T-cell (primary cell): ENCODE data around the gene SLC15A4. TPM values are rescaled to one million over a fixed set of nuclear protein-coding genes. Genes with fewer than 3 reads are reported as not detected.

Source experiments
- ATAC-seq, 4 experiments: fragments of 200-7000 bp in 3 of 4; fragments of 150-1000 bp in 1 of 4; cut with Tn5 transposase; replicated peaks in 1 of 4; 1 replicate in 3 of 4; 2 replicates in 1 of 4; pipeline ENCODE4 v1.10.0; 2021; ENCODE audit warnings: moderate library complexity in 3 of 4, mild to moderate bottlenecking in 2 of 4, moderate number of reproducible peaks in 1 of 4
- CTCF ChIA-PET, 2 donors: fragments of 300-600 bp; sonication (Branson Sonifier 250); formaldehyde crosslinking; loops; one replicate each; lab custom pipeline; 2022; ENCODE audit warnings: antibody characterized with exemption in 2 of 2; lab: Charles Lee
- POLR2A ChIA-PET, 2 donors: fragments of 300-600 bp; sonication (Branson Sonifier 250); formaldehyde crosslinking; loops; one replicate each; lab custom pipeline; 2022; ENCODE audit warnings: antibody characterized with exemption in 2 of 2; lab: Charles Lee
- DNase-seq, 35 experiments: peaks; one replicate each; pipeline versions ENCODE4 v3.0.0 to v3.0.0-alpha.2; 2013 to 2023
- H3K27ac ChIP-seq: one replicate; pipeline ENCODE4 v1.5.1; 2013; ENCODE audit warnings: low read length
- H3K27me3 ChIP-seq, 2 experiments: replicated peaks in 1 of 2; 1 replicate in 1 of 2; 2 replicates in 1 of 2; pipeline versions ENCODE4 v1.6.1 to v1.7.0; 2013; ENCODE audit warnings: low read length in 1 of 2, mixed read lengths in 1 of 2; ENCODE audit not compliant: control insufficient read depth in 2 of 2, insufficient read depth in 2 of 2; ENCODE audit errors: extremely low read depth in 1 of 2
- H3K36me3 ChIP-seq, 2 donors: 1 replicate in 1 of 2; 2 replicates in 1 of 2; pipeline versions ENCODE4 v1.6.1 to v1.7.0; 2013; ENCODE audit warnings: low read length in 1 of 2; ENCODE audit not compliant: control insufficient read depth in 2 of 2, insufficient read depth in 1 of 2; ENCODE audit errors: extremely low read depth in 1 of 2
- H3K4me1 ChIP-seq, 2 experiments: 1 replicate in 1 of 2; 2 replicates in 1 of 2; pipeline versions ENCODE4 v1.6.1 to v1.7.0; 2013; ENCODE audit warnings: low read length in 2 of 2, mixed read lengths in 1 of 2; ENCODE audit not compliant: insufficient read depth in 2 of 2, control insufficient read depth in 1 of 2; ENCODE audit errors: extremely low read depth in 1 of 2
- H3K4me3 ChIP-seq, 2 donors: 1 replicate in 1 of 2; 2 replicates in 1 of 2; pipeline versions ENCODE4 v1.5.1 to v1.7.0; 2013; ENCODE audit warnings: mild to moderate bottlenecking in 2 of 2, low read length in 1 of 2, moderate library complexity in 1 of 2; ENCODE audit not compliant: control insufficient read depth in 1 of 2; ENCODE audit errors: extremely low read depth in 1 of 2
- H3K9me3 ChIP-seq: 2 replicates; pipeline ENCODE4 v1.7.0; 2013
- H3K27ac Mint-ChIP-seq, 2 donors: one replicate each; pipeline ENCODE4 v1.8.0; 2020 to 2021; ENCODE audit warnings: mild to moderate bottlenecking in 2 of 2, mixed read lengths in 2 of 2
- H3K27me3 Mint-ChIP-seq, 2 donors: one replicate each; pipeline ENCODE4 v1.8.0; 2021 to 2022; ENCODE audit warnings: mixed read lengths in 2 of 2
- H3K36me3 Mint-ChIP-seq: one replicate; pipeline ENCODE4 v1.8.0; 2021; ENCODE audit warnings: mixed read lengths
- H3K4me1 Mint-ChIP-seq, 3 donors: one replicate each; pipeline ENCODE4 v1.8.0; 2020 to 2022; ENCODE audit warnings: mixed read lengths in 3 of 3, mild to moderate bottlenecking in 1 of 3
- H3K4me3 Mint-ChIP-seq, 3 donors: one replicate each; pipeline ENCODE4 v1.8.0; 2020 to 2022; ENCODE audit warnings: mild to moderate bottlenecking in 3 of 3, mixed read lengths in 3 of 3, moderate library complexity in 3 of 3
- H3K9me3 Mint-ChIP-seq, 3 donors: one replicate each; pipeline ENCODE4 v1.8.0; 2020 to 2022; ENCODE audit warnings: mixed read lengths in 3 of 3
- WGBS: methylation state at CpG from one replicate; pipeline ENCODE4 v1.1.5; 2013; ENCODE audit warnings: missing lambda C conversion rate; ENCODE audit not compliant: insufficient coverage; 5-methylcytosine and 5-hydroxymethylcytosine counted together
- total RNA-seq, 35 experiments: library from RNA in 6 of 35; stranded (reverse) in 6 of 35; fragments of 120-200 nt in 1 of 35; gene quantifications; one replicate each; pipeline versions ENCODE4 v1.2.1 to v1.2.4 and lab custom pipeline; 2013 to 2026

Gene SLC15A4
- total RNA-seq, 5 donors from 2014 or later (not counting 1 experiment from before 2014, with no cell fraction given), result 17.6 to 31.0 (median 20.9) TPM

- H3K27me3 Mint-ChIP-seq, result peaks cover 5 to 6% of the 10 kb centered on the region in 2 donors
- H3K27me3 ChIP-seq, result peaks cover 2 to 7% of the 10 kb centered on the region in 2 experiments
- H3K27ac Mint-ChIP-seq, result no peak overlapping the region
- WGBS, result no CpG with 5 or more reads among the region's 4 CpGs
- ChIA-PET CTCF (no interaction called here), POLR2A (no interaction called here)
- H3K36me3 ChIP-seq, result no peaks in the 10 kb centered on the region
- H3K4me3 ChIP-seq, result no peak overlapping the region
- DNase-seq (no peak), ATAC-seq (no peak)
- no peaks in the 10 kb centered on the region for H3K4me1 ChIP-seq
- no peaks in the 10 kb centered on the region for H3K9me3 ChIP-seq
- no peaks in the 10 kb centered on the region for H3K9me3 Mint-ChIP-seq
- H3K36me3 Mint-ChIP-seq, result no peaks in the 10 kb centered on the region
- no peak overlapping the region for H3K27ac ChIP-seq
- H3K4me1 Mint-ChIP-seq, result no peaks in the 10 kb centered on the region
- no peak overlapping the region for H3K4me3 Mint-ChIP-seq
These were observed 52.1 kb downstream of the SLC15A4 start for GRCh38 chr12:128771681-128772080.

GRCh38 chr12:128767518-128767917 lies 56.2 kb downstream of the SLC15A4 start:
- 64% methylated on average over 5 of the region's 9 CpGs for WGBS
- DNase-seq, result no peak
- no peaks in the 10 kb centered on the region for H3K36me3 ChIP-seq
- ChIA-PET POLR2A (no interaction called here), CTCF (no interaction called here)
- H3K4me3 ChIP-seq, result no peak overlapping the region
- H3K27me3 ChIP-seq, result peaks cover 2 to 6% of the 10 kb centered on the region in 2 experiments
- no peak overlapping the region for H3K27ac ChIP-seq
- H3K9me3 Mint-ChIP-seq, result no peaks in the 10 kb centered on the region
- peaks cover 0 to 6% (median 5%) of the 10 kb centered on the region in 3 donors for H3K4me1 Mint-ChIP-seq
- H3K4me3 Mint-ChIP-seq, result no peak overlapping the region
- no peak overlapping the region for H3K27ac Mint-ChIP-seq
- H3K36me3 Mint-ChIP-seq, result no peaks in the 10 kb centered on the region
- no peaks in the 10 kb centered on the region for H3K9me3 ChIP-seq
- H3K4me1 ChIP-seq, result peaks cover 0 to 13% of the 10 kb centered on the region in 2 experiments
- peaks cover 15 to 22% of the 10 kb centered on the region in 2 donors for H3K27me3 Mint-ChIP-seq
- no peak for ATAC-seq

GRCh38 chr12:128766738-128767501 lies 56.8 kb downstream of the SLC15A4 start:
- H3K4me1 Mint-ChIP-seq, result peaks cover 0 to 6% (median 5%) of the 10 kb centered on the region in 3 donors
- POLR2A ChIA-PET, result no interaction called here
- Histone ChIP-seq H3K27ac (no peak overlapping the region), H3K4me1 (peaks cover 0 to 13% of the 10 kb centered on the region in 2 experiments), H3K4me3 (no peak overlapping the region), H3K27me3 (peaks cover 2 to 6% of the 10 kb centered on the region in 2 experiments), H3K9me3 (no peaks in the 10 kb centered on the region), H3K36me3 (no peaks in the 10 kb centered on the region)
- DNase-seq, result no peak
- no peak overlapping the region for H3K4me3 Mint-ChIP-seq
- H3K27me3 Mint-ChIP-seq, result peaks cover 15 to 24% of the 10 kb centered on the region in 2 donors
- 74% methylated on average over 10 of the region's 12 CpGs for WGBS
- no peak for ATAC-seq
- H3K36me3 Mint-ChIP-seq, result no peaks in the 10 kb centered on the region
- H3K9me3 Mint-ChIP-seq, result no peaks in the 10 kb centered on the region
- CTCF ChIA-PET, result no interaction called here
- no peak overlapping the region for H3K27ac Mint-ChIP-seq

- ChIA-PET CTCF (no interaction called here), POLR2A (no interaction called here)
- Mint-ChIP-seq H3K27me3 (peaks cover 15 to 26% of the 10 kb centered on the region in 2 donors), H3K9me3 (no peaks in the 10 kb centered on the region), H3K36me3 (no peaks in the 10 kb centered on the region), H3K4me1 (peaks cover 0 to 6% (median 5%) of the 10 kb centered on the region in 3 donors), H3K4me3 (no peak overlapping the region), H3K27ac (no peak overlapping the region)
- peak in 2 of 4 experiments; percentile 50 to 67 for ATAC-seq
- DNase-seq, result peak in 22 of 35 experiments; percentile 4 to 53 (median 27)
- H3K4me3 ChIP-seq, result no peak overlapping the region
- peaks cover 0 to 4% of the 10 kb centered on the region in 2 experiments for H3K27me3 ChIP-seq
- no peaks in the 10 kb centered on the region for H3K36me3 ChIP-seq
- peaks cover 0 to 13% of the 10 kb centered on the region in 2 experiments for H3K4me1 ChIP-seq
- WGBS, result 70% methylated on average over 8 of the region's 9 CpGs
- H3K27ac ChIP-seq, result no peak overlapping the region
- no peaks in the 10 kb centered on the region for H3K9me3 ChIP-seq
These were observed 60.4 kb downstream of the SLC15A4 start for GRCh38 chr12:128763395-128763794.

- Histone ChIP-seq H3K4me3 (no peak overlapping the region), H3K27me3 (no peaks in the 10 kb centered on the region), H3K4me1 (peaks cover 0 to 13% of the 10 kb centered on the region in 2 experiments), H3K27ac (no peak overlapping the region), H3K9me3 (no peaks in the 10 kb centered on the region), H3K36me3 (no peaks in the 10 kb centered on the region)
- Mint-ChIP-seq H3K27me3 (peaks cover 10 to 17% of the 10 kb centered on the region in 2 donors), H3K4me3 (no peak overlapping the region), H3K27ac (no peak overlapping the region), H3K36me3 (no peaks in the 10 kb centered on the region), H3K4me1 (peaks cover 0 to 6% (median 5%) of the 10 kb centered on the region in 3 donors), H3K9me3 (no peaks in the 10 kb centered on the region)
- 83% methylated on average over 1 of the region's 4 CpGs for WGBS
- ATAC-seq (no peak), DNase-seq (no peak)
- POLR2A ChIA-PET, result no interaction called here
- CTCF ChIA-PET, result no interaction called here
These were observed 62.4 kb downstream of the SLC15A4 start for GRCh38 chr12:128761379-128761790.

GRCh38 chr12:128755566-128755965 lies 68.2 kb downstream of the SLC15A4 start:
- no peaks in the 10 kb centered on the region for H3K36me3 Mint-ChIP-seq
- H3K4me3 ChIP-seq, result no peak overlapping the region
- no peaks in the 10 kb centered on the region for H3K9me3 Mint-ChIP-seq
- H3K9me3 ChIP-seq, result no peaks in the 10 kb centered on the region
- ATAC-seq (no peak), DNase-seq (no peak)
- no peak overlapping the region for H3K27ac Mint-ChIP-seq
- no peak overlapping the region for H3K27ac ChIP-seq
- no peaks in the 10 kb centered on the region for H3K4me1 ChIP-seq
- H3K4me3 Mint-ChIP-seq, result no peak overlapping the region
- no peaks in the 10 kb centered on the region for H3K27me3 ChIP-seq
- no peaks in the 10 kb centered on the region for H3K27me3 Mint-ChIP-seq
- WGBS, result 100% methylated on average over 1 of the region's 4 CpGs
- CTCF ChIA-PET, result no interaction called here
- POLR2A ChIA-PET, result no interaction called here
- H3K4me1 Mint-ChIP-seq, result no peaks in the 10 kb centered on the region
- H3K36me3 ChIP-seq, result no peaks in the 10 kb centered on the region
